Mesodermal cell (in vitro differentiated cells): ENCODE results near the gene ARRDC2.
"Not testable (repeated sequence)": the region's sequence is repeated elsewhere in the genome, so short reads cannot be mapped to it uniquely, and the experiment has no call there.

ENCODE experiments used
- H3K27ac ChIP-seq: 2 replicates; pipeline ENCODE4 v1.7.0; 2013; ENCODE audit warnings: mild to moderate bottlenecking, low read depth, low read length, moderate library complexity; ENCODE audit not compliant: severe bottlenecking
- H3K36me3 ChIP-seq: 2 replicates; pipeline ENCODE4 v1.7.1; 2013; ENCODE audit warnings: mild to moderate bottlenecking, low read length, moderate library complexity; ENCODE audit not compliant: control insufficient read depth, insufficient read depth
- H3K4me1 ChIP-seq: one replicate; pipeline ENCODE4 v1.7.1; 2013; ENCODE audit warnings: mild to moderate bottlenecking, low read length; ENCODE audit not compliant: insufficient read depth, control insufficient read depth, poor library complexity, severe bottlenecking
- H3K4me3 ChIP-seq: 2 replicates; pipeline ENCODE4 v1.7.0; 2013; ENCODE audit warnings: low read length, control low read depth, mild to moderate bottlenecking; ENCODE audit not compliant: insufficient read depth, poor library complexity, severe bottlenecking; ENCODE audit errors: extremely low read depth
- H3K9me3 ChIP-seq: 2 replicates; pipeline ENCODE4 v1.7.1; 2013; ENCODE audit warnings: mild to moderate bottlenecking, low read length, moderate library complexity; ENCODE audit not compliant: control insufficient read depth
- WGBS, 2 experiments: methylation state at CpG; one replicate each; pipeline ENCODE4 v1.1.5; 2013; ENCODE audit warnings: missing lambda C conversion rate in 2 of 2; ENCODE audit not compliant: insufficient coverage in 2 of 2; 5-methylcytosine and 5-hydroxymethylcytosine counted together

ARRDC2 gene

DNA sequence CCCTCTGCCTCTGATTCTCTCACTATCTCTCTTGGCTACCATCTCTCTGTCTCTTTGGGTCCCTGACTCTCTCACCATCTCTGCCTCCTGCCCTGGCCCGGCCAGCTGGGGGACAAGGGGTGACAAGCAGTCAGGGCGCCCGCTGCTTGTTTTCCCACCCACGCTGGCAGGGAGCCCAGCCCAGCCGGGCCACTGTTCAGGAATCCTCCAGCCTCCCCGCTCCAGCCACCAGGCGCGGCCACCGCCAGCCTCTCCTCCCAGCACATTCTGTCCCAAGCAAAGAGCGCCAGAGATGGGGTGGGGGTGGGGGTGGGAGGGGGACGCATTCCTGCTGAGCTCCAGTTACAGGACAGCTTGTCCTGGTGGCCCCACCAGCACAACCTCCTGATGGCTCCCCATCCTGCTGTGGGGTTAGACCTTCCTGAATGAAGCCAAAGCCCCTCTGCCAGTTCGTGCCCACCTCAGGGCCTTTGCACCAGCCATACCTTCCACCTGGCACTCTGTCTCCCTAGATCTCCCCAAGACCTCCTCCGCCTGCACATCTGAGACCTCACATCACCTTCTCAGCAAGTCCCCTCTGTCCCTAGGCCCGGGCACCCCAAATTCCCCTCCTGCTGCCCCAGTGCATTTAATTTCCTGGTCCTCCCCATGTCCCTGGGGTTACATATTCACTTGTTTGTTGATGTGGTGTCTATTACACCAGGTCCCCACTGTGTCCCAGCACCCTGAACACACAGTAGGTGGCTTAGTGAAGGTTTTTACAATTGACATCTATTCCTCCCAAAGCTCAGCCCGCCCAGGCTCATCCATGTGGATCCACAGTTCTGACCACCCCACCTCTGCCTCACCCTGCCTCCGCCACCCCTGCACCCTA is 12.5 kb downstream of the ARRDC2 start:
- no peaks in the 10 kb centered on the region for H3K36me3 ChIP-seq
- H3K4me1 ChIP-seq: peaks cover 11% of the 10 kb centered on the region
- 98% methylated on average over 4 to 8 of the region's 16 CpGs for WGBS, 2 experiments
- H3K27ac ChIP-seq: no peak overlapping the region
- H3K4me3 ChIP-seq: no peak overlapping the region
- H3K9me3 ChIP-seq: no peaks in the 10 kb centered on the region

DNA sequence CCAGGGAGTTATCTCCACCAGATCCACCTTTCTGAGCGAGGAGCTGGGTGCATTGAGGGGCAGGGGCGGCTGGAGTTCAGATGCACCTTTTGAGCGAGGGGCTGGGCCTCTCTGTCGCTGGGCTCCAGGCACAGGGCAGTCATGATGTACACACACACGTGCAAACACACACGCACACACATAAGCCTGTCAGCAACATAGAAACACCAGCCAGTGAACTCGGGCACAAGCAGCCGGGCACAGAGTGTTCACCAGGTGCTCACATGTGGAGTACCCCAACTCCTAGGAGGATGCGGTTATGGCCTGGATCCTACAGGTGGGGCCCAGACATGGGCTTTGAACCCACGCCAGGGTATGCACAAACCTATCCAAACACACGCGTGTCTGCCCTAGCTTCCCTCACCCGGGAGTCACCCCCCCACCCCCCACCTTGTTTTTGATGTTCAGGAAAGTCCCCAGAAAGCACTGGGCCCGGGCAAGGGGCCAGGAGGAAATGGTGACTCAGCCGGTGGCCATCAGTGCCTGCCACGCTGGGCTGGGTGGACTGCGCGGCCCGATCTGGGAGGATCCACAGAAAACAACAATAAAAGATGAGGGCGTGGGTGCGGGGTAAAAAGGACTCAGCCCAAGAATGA is 13.3 kb downstream of the ARRDC2 start:
- WGBS, 2 experiments: 95 to 98% methylated on average over 16 to 17 of the region's 21 CpGs
- Histone ChIP-seq H3K27ac (no peak overlapping the region), H3K4me3 (no peak overlapping the region), H3K9me3 (no peaks in the 10 kb centered on the region), H3K36me3 (no peaks in the 10 kb centered on the region), H3K4me1 (peaks cover 11% of the 10 kb centered on the region)

DNA sequence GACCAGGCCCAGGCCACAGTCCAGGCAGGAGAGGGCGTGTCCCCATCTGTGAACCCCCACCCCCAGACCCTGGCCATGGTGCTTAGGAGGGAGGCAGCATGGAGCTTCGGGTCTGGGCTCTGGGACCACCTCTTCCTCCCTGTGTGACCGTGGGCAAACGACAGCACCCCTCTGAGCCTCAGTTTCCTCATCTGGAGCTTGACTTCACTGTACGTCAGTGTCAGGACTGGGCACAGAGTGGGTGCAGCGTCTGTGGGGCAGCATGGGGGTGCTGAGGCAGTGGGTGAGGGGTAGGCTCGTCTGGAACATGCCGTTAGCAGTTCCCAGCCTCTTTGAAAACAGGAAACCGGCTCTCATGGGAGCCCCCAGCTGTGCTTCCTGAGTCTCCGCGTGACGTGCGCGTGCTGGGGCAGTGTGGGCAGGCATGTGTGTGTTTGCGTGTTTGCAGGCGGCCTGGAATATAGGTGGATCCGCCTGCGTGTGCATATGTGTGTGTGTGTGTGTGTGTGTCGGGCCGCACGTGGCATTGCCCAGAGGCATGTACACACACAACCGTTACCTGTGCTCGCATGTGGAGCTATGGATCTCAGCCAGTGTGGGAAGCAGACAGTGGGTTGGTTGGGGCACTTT is 15.8 kb downstream of the ARRDC2 start:
- H3K36me3 ChIP-seq: no peaks in the 10 kb centered on the region
- H3K4me3 ChIP-seq: no peak overlapping the region
- WGBS, 2 experiments: 84 to 91% methylated on average over 21 to 23 of the region's 23 CpGs
- no peak overlapping the region for H3K27ac ChIP-seq
- no peaks in the 10 kb centered on the region for H3K9me3 ChIP-seq
- H3K4me1 ChIP-seq: peaks cover 11% of the 10 kb centered on the region

- Histone ChIP-seq H3K4me3 (no peak overlapping the region), H3K9me3 (no peaks in the 10 kb centered on the region), H3K27ac (no peak overlapping the region), H3K36me3 (no peaks in the 10 kb centered on the region), H3K4me1 (peaks cover 7% of the 10 kb centered on the region)
- 90 to 100% methylated on average over 4 of the region's 4 CpGs for WGBS, 2 experiments
Observed at GRCh38 chr19:18027151-18027550, 19.2 kb downstream of the ARRDC2 start.

DNA sequence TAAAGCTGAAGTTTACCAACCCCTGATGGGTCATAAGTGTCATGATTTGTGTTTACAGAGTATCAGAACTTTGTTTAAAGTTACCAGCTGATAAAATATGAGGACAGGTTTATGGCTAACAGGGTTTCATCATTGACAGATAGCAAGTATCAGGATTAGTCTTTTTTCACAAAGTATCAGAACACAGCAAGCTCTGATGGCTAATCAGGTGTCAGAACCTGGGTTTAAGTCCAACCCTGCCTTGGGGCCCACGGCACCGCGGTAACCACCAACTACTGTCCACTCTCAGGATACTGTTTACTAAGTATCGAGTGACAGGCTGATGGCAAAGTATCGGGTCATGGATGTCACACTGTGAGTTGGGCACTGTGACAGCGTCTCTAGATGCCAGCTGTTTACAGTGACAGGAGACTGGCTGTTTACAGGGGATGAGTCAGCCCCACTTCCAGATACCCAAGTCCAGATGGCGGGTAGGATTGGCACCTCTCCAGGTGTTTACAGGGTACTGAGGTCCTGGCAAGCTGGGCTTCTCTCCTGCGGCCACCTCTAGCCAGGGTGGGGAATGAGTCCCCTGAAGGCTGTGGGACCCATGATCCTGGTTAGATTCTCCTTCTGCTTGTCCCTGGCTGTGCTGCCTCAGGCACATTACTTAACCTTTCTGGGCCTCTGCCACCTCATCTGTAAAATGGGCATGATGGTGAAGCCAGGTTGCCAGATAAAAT is 21.8 kb downstream of the ARRDC2 start:
- no peak overlapping the region for H3K27ac ChIP-seq
- H3K36me3 ChIP-seq: no peaks in the 10 kb centered on the region
- no peak overlapping the region for H3K4me3 ChIP-seq
- no peaks in the 10 kb centered on the region for H3K4me1 ChIP-seq
- 83 to 87% methylated on average over 7 of the region's 8 CpGs for WGBS, 2 experiments
- H3K9me3 ChIP-seq: no peaks in the 10 kb centered on the region

DNA sequence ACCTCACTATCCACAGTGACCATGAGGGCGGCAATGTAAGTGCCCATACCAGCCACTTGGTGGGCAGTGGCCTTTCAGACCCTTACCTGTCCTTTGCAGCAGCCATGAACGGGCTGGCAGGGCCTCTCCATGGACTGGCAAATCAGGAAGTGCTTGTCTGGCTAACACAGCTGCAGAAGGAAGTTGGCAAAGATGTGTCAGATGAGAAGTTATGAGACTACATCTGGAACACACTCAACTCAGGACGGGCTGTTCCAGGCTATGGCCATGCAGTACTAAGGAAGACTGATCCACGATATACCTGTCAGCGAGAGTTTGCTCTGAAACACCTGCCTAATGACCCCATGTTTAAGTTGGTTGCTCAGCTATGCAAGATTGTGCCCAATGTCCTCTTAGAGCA is 23.4 kb downstream of the ARRDC2 start:
- WGBS, 2 experiments: 86 to 88% methylated on average over 5 of the region's 5 CpGs
- H3K36me3 ChIP-seq, H3K4me1 ChIP-seq, H3K27ac ChIP-seq, H3K9me3 ChIP-seq, H3K4me3 ChIP-seq: not testable (repeated sequence)

DNA sequence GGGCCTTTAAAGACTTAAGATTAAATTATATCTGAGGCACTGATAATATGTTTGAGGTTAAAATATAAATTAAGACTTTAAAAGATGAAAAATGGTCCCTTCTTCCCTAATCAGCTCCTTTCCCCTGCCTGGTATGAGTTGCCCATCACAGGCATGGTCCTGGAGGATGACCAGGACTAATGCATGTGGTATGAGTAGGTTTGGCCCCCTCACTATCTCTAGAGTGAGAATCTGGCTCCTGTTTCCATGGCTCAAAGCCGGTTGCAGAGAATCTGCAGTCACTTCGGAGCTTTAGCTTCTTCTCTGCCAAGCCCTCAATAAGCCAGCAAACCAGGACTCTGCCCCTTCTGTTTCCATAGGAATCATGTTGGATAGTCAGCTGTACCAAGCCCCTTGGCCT is 24.1 kb downstream of the ARRDC2 start:
- H3K4me3 ChIP-seq, H3K27ac ChIP-seq, H3K9me3 ChIP-seq, H3K4me1 ChIP-seq, H3K36me3 ChIP-seq: not testable (repeated sequence)
- 60 to 92% methylated on average over 1 to 2 of the region's 2 CpGs for WGBS, 2 experiments

GRCh38 chr19:18041054-18041453 is 33.1 kb downstream of the ARRDC2 start:
- Histone ChIP-seq H3K9me3 (no peaks in the 10 kb centered on the region), H3K4me3 (no peak overlapping the region), H3K27ac (no peak overlapping the region), H3K4me1 (no peaks in the 10 kb centered on the region), H3K36me3 (no peaks in the 10 kb centered on the region)
- WGBS, 2 experiments: 89 to 100% methylated on average over 2 of the region's 2 CpGs

GRCh38 chr19:18043676-18044075 is 35.7 kb downstream of the ARRDC2 start:
- Histone ChIP-seq H3K9me3 (no peaks in the 10 kb centered on the region), H3K27ac (no peak overlapping the region), H3K36me3 (no peaks in the 10 kb centered on the region), H3K4me1 (no peaks in the 10 kb centered on the region), H3K4me3 (no peak overlapping the region)
- WGBS, 2 experiments: no CpG with 5 or more reads among the region's 3 CpGs

DNA sequence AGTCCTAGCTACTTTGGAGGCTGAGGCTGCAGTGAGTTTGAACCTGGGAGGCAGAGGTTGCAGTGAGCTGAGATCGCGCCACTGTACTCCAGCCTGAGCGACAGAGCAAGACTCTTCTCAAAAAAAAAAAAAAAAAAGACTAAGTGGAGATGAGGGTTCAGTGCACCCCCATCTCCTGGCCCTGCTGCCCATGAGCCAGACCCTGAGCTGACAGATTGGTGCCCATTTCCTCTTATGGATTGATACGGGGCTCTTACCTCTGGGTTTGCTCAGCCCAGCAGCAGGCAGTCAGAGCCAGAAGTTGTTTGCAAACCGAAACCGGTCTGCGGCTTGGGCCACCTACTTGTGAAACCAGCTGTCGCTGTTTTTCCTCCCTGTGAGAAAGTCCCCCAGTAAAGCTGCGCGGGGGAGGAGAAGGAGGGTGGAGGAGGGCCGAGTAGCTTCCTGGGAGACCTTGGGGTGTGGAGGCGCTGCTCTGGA is 36.9 kb downstream of the ARRDC2 start:
- H3K9me3 ChIP-seq: no peaks in the 10 kb centered on the region
- no peak overlapping the region for H3K27ac ChIP-seq
- WGBS, 2 experiments: 42 to 66% methylated on average over 2 to 9 of the region's 12 CpGs
- no peaks in the 10 kb centered on the region for H3K4me1 ChIP-seq
- no peaks in the 10 kb centered on the region for H3K36me3 ChIP-seq
- no peak overlapping the region for H3K4me3 ChIP-seq
